GM12874 (cell line): ENCODE measurements around the gene LRCOL1.

Source experiments
- CTCF ChIP-seq: IDR thresholded peaks from 2 replicates; pipeline ENCODE4 v1.5.1; 2011; ENCODE audit warnings: low read depth, mild to moderate bottlenecking, control low read depth, low read length, moderate library complexity; ENCODE audit not compliant: insufficient read depth

Gene LRCOL1

GRCh38 chr12:132625731-132626430 is 15.5 kb upstream of the LRCOL1 start:
- TF ChIP-seq CTCF: no peak

GRCh38 chr12:132624910-132625630 is 14.7 kb upstream of the LRCOL1 start:
- no peak for TF ChIP-seq CTCF

GRCh38 chr12:132624186-132624855 is 13.9 kb upstream of the LRCOL1 start:
- no peak for TF ChIP-seq CTCF

GRCh38 chr12:132623072-132623869 is 12.9 kb upstream of the LRCOL1 start:
- no peak for TF ChIP-seq CTCF

- TF ChIP-seq CTCF: no peak
Measured at GRCh38 chr12:132622437-132623071, 12.2 kb upstream of the LRCOL1 start.

GRCh38 chr12:132621657-132622435 is 11.5 kb upstream of the LRCOL1 start:
- TF ChIP-seq CTCF: no peak
